SIG-M5 (cell line): Measurements from ENCODE around the gene ZXDC.

Experiments used
- DNase-seq: peaks from one replicate; lab custom pipeline; 2025; lab: John Stamatoyannopoulos, UW

The ZXDC gene

GRCh38 chr3:126473292-126474168, 2.2 kb downstream of the ZXDC start:
- DNase-seq = no peak

GRCh38 chr3:126472277-126473006, 3.2 kb downstream of the ZXDC start:
- DNase-seq = peak; percentile 99

- no peak for DNase-seq
Observed at GRCh38 chr3:126469479-126469878, 6.2 kb downstream of the ZXDC start.

- no peak for DNase-seq
Observed at GRCh38 chr3:126468028-126468891, 7.4 kb downstream of the ZXDC start.

- DNase-seq = no peak
Observed at GRCh38 chr3:126467611-126467955, 8.1 kb downstream of the ZXDC start.

- DNase-seq = no peak
Observed at GRCh38 chr3:126466886-126467610, 8.6 kb downstream of the ZXDC start.

- no peak for DNase-seq
Observed at GRCh38 chr3:126465928-126466544, 9.7 kb downstream of the ZXDC start.

- no peak for DNase-seq
Observed at GRCh38 chr3:126464997-126465396, 10.7 kb downstream of the ZXDC start.

- DNase-seq = no peak
Observed at GRCh38 chr3:126464494-126464893, 11.2 kb downstream of the ZXDC start.

- DNase-seq = no peak
Observed at GRCh38 chr3:126464093-126464492, 11.6 kb downstream of the ZXDC start.

- no peak for DNase-seq
Observed at GRCh38 chr3:126463521-126463920, 12.2 kb downstream of the ZXDC start.

GRCh38 chr3:126461450-126462070, 14.1 kb downstream of the ZXDC start:
- no peak for DNase-seq

GRCh38 chr3:126460381-126460780, 15.3 kb downstream of the ZXDC start:
- DNase-seq = no peak

- DNase-seq = no peak
Observed at GRCh38 chr3:126459763-126460127, 15.9 kb downstream of the ZXDC start.

- DNase-seq = no peak
Observed at GRCh38 chr3:126459111-126459762, 16.5 kb downstream of the ZXDC start.

- DNase-seq = no peak
Observed at GRCh38 chr3:126456766-126457388, 18.8 kb downstream of the ZXDC start.

- DNase-seq = no peak
Observed at GRCh38 chr3:126456211-126456610, 19.5 kb downstream of the ZXDC start.

GRCh38 chr3:126454437-126455198, 21.1 kb downstream of the ZXDC start:
- DNase-seq = no peak

GRCh38 chr3:126454025-126454424, 21.7 kb downstream of the ZXDC start:
- DNase-seq = no peak
